GM12864 (cell line): Measurements from ENCODE around the gene TSEN15.

Source experiments
- DNase-seq: peaks from one replicate; pipeline ENCODE4 v3.0.0-alpha.2; 2011; ENCODE audit warnings: low read depth
- H3K4me3 ChIP-seq: 2 replicates; pipeline ENCODE4 v1.5.1; 2011; ENCODE audit warnings: mild to moderate bottlenecking, low read depth, low read length, control low read depth
- CTCF ChIP-seq: IDR thresholded peaks from 2 replicates; pipeline ENCODE4 v1.5.1; 2011; ENCODE audit warnings: low read depth, mild to moderate bottlenecking, moderate library complexity, low read length, control low read depth, inconsistent platforms; ENCODE audit errors: missing control alignments

The TSEN15 gene

GRCh38 chr1:184030433-184031091 is 21.0 kb upstream of the TSEN15 start:
- DNase-seq = no peak
- TF ChIP-seq CTCF = no peak
- no peak overlapping the region for H3K4me3 ChIP-seq

DNA sequence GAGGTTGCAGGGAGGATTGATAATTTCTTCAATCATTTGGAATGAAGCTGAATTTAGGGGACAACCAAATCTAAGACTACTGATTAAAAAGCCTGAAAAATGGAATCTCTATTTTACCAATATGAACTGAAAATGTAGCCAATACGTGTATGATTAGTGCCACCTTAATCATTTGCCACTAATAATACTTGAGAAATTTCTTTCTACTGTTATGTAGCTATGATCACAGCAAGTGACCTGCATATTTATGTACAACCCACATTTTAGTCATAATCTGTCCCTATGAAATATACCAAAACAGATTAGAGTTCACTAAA is 20.5 kb upstream of the TSEN15 start:
- TF ChIP-seq CTCF = no peak
- no peak for DNase-seq
- H3K4me3 ChIP-seq = no peak overlapping the region

DNA sequence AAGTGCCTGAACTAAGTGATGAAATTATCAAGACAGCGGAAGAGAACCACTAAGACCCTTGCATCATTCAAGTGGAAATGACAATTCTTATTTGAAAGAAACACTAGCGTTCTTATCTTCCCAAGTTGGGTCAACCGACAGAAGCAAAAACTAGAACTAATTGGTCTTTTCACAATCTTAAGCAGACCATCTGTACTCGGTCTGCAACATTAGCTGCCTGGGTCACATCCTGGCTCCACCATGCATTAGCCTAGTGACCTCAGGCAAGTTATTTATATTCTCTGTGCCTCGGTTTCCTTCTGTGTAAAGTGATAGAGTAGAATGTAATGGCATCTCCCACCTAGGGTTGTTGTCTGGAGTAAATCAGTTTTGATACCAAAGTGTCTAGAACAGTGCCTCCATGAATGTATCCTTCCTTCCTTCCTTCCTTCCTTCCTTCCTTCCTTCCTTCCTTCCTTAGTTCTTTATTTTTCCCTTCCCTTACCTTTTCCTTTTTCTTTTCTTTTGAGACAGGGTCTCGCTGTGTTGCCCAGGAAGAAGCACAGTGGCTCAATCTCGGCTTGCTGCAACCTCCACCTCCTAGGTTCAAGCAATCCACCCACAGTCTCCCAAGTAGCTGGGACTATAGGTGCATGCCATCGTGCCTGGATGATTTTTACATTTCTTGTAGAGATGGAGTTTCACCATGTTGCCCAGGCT is 20.0 kb upstream of the TSEN15 start:
- H3K4me3 ChIP-seq = no peak overlapping the region
- no peak for TF ChIP-seq CTCF
- DNase-seq = no peak

- no peak overlapping the region for H3K4me3 ChIP-seq
- no peak for DNase-seq
- TF ChIP-seq CTCF = no peak
Observed at GRCh38 chr1:184032306-184032929, 19.1 kb upstream of the TSEN15 start.

- no peak for TF ChIP-seq CTCF
- no peak overlapping the region for H3K4me3 ChIP-seq
- no peak for DNase-seq
Observed at GRCh38 chr1:184032930-184033418, 18.6 kb upstream of the TSEN15 start.

DNA sequence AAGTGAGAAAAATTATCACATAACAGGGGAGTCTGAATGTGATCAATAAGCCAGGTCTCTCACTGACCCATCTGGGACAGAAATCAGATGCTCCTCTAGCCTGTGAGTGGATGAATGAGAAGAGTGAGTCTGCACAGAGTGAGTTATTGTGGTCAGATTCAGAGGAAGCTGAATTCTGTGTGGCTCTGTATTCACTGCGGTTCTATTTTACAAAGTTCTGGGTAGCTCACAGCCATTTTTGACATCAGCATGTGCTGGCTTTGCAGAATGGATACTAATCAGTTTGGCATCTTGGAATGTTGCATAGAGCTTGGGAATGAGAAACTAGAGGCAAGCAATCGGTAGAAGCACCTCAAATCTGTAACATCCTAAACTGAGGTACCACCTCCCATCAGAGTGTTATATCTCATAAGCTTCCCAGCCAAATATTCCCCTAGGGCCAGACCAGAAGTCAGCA is 17.8 kb upstream of the TSEN15 start:
- no peak overlapping the region for H3K4me3 ChIP-seq
- no peak for DNase-seq
- no peak for TF ChIP-seq CTCF
